ENCODE measurements around the gene SENP5. TPM values are rescaled to one million over a fixed set of nuclear protein-coding genes. Genes with fewer than 3 reads are reported as not detected.

The SENP5 gene, protein sequence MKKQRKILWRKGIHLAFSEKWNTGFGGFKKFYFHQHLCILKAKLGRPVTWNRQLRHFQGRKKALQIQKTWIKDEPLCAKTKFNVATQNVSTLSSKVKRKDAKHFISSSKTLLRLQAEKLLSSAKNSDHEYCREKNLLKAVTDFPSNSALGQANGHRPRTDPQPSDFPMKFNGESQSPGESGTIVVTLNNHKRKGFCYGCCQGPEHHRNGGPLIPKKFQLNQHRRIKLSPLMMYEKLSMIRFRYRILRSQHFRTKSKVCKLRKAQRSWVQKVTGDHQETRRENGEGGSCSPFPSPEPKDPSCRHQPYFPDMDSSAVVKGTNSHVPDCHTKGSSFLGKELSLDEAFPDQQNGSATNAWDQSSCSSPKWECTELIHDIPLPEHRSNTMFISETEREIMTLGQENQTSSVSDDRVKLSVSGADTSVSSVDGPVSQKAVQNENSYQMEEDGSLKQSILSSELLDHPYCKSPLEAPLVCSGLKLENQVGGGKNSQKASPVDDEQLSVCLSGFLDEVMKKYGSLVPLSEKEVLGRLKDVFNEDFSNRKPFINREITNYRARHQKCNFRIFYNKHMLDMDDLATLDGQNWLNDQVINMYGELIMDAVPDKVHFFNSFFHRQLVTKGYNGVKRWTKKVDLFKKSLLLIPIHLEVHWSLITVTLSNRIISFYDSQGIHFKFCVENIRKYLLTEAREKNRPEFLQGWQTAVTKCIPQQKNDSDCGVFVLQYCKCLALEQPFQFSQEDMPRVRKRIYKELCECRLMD
- total RNA-seq: 44.4 and 52.4 TPM in 2 replicates

DNA sequence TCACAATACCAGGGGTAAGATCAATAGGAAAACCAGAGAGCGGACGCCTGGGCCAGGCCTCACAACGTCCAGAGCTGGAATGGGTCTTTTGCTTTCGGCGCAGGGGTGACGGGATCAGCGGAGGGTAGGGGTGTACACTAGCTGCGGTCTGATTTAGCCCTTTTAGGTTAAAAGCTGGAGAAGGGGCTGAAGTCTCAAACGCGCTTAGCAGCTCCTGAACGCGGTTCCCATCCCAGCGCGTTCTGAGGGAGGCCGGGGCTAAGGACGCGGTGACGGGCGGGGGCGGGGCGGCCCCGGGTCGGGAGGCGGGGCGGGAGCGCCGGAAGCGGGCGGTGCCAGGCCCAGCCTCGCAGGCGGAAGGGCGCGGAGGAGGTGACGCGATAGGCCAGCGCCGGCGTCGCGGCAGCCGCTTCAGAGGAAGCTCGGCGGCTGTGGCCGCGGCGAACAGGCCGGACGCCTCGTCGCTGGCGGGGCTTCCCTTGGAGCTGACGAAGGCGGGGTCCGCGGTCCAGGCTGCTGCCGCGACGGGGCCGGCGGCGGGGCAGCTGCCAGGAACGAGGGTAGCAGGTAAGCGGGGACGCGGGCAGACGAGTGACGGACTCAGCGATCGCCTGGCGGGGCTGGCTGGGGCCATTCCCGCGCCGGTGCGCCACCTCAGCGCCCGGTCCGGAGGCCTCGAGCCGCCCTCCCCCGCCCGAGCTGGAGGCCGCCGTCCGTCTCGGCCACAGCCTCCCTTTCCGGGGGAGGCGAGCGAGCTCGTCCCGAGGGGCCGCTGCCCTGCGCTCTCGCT, at the start of gene SENP5:
TSS of gene SENP5 (plus strand) at position 414 of the 790 bp plus-strand sequence. CDS start 17,262 bp downstream, outside the sequence.

DNA sequence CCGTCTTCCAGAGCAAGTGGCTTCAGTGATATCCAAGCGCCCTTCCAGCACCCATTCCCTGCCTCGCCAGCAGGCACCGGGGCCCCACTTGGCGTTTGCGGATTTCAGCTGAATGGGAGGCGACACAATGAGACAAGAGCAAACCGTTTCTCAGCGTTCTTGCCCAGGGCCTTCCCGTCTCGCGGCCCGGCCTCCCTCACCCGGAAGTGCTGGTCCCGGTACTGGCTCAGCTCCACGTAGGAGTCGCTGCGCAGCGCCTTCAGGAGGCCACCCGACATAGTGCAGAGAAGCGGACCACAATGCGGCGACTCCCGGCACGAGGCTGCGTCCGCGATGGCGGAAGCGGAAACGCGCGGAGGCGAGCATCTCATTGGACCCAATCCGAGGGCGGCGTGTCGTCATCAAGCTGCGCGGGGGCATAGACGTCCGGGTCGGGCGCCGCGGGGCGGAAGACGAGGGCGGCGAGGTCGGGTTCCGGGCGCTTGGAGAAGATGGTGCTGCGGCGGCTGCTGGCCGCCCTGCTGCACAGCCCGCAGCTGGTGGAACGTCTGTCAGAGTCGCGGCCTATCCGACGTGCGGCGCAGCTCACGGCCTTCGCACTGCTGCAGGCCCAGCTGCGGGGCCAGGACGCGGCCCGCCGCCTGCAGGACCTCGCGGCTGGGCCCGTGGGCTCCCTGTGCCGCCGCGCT, 74.7 kb downstream of the SENP5 start, which contains the start of gene NCBP2:
TSS of gene NCBP2 (minus strand) at position 303 of the 689 bp plus-strand sequence. CDS start at position 278, 25 bp downstream.

GRCh38 chr3:196968233-196969133, 100.8 kb downstream of the SENP5 start, which contains the start of gene PIGZ:
Gene PIGZ, minus strand, starts transcription at chr3:196968833. Its CDS starts 16,802 bp downstream, at chr3:196952031.

Other genes with a start within 250 kb of the SENP5 start
- 2.2 and 3.0 TPM in 2 replicates for gene NRROS, start 228.2 kb upstream of the SENP5 start, total RNA-seq
- gene CEP19, start 155.7 kb upstream of the SENP5 start, total RNA-seq: 3.2 and 4.4 TPM in 2 replicates
- 19.6 and 35.7 TPM in 2 replicates for gene PIGX, start 155.5 kb upstream of the SENP5 start, total RNA-seq
- gene PAK2, start 128.1 kb upstream of the SENP5 start, total RNA-seq: 43.9 and 56.1 TPM in 2 replicates
- gene NCBP2, start 74.6 kb downstream of the SENP5 start, total RNA-seq: 64.4 and 67.3 TPM in 2 replicates
- 2.1 and 3.9 TPM in 2 replicates for gene PIGZ, start 100.9 kb downstream of the SENP5 start, total RNA-seq
- 1.00 and 2.5 TPM in 2 replicates for gene MELTF, start 161.9 kb downstream of the SENP5 start, total RNA-seq

Data from uterine smooth muscle cell (primary cell).